Astrocyte of the cerebellum (primary cell): Measurements from ENCODE around the gene FBRS.
"Not testable (repeated sequence)": the region's sequence is repeated elsewhere in the genome, so short reads cannot be mapped to it uniquely, and the experiment has no call there.

ENCODE experiments used
- DNase-seq: peaks from one replicate; pipeline ENCODE4 v3.0.0-alpha.2; 2011; ENCODE audit warnings: low read depth
- H3K4me3 ChIP-seq: 2 replicates; pipeline ENCODE4 v1.5.1; 2011; ENCODE audit warnings: mild to moderate bottlenecking, low read depth, low read length, moderate library complexity
- in situ Hi-C: cut with HindIII; loops from 2 replicates; pipeline ENCODE4 v1.10.0; 2017; ENCODE audit warnings: low sequenced_read_pairs
- TF ChIP-seq, protein P1 (sequence below): IDR thresholded peaks from 2 replicates; pipeline ENCODE4 v1.5.1; 2012; ENCODE audit warnings: low read length, low read depth, moderate library complexity, mild to moderate bottlenecking; ENCODE audit errors: missing control alignments

FBRS gene

DNA sequence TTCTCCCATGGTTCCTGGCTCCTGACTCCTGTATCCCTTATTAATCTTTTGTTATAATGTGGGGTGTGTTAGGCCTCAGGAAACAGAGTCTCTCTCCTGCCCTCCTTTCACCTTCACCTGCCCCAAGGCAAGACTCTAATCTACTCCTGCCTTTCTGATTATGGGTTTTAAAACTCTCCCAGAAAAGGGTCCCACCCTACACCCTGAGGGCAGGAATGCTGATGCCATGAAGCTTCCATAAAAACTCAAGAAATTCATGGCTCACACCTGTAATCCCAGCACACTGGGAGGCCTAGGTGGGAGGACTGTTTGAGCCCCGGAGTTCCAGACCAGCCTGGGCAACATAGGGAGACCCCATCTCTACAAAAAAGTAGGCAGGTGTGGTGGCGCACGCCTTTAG is 22.1 kb downstream of the FBRS start:
- no peak overlapping the region for H3K4me3 ChIP-seq
- in situ Hi-C loops = no loop called here
- no peak for DNase-seq
- TF ChIP-seq, protein P1, sequence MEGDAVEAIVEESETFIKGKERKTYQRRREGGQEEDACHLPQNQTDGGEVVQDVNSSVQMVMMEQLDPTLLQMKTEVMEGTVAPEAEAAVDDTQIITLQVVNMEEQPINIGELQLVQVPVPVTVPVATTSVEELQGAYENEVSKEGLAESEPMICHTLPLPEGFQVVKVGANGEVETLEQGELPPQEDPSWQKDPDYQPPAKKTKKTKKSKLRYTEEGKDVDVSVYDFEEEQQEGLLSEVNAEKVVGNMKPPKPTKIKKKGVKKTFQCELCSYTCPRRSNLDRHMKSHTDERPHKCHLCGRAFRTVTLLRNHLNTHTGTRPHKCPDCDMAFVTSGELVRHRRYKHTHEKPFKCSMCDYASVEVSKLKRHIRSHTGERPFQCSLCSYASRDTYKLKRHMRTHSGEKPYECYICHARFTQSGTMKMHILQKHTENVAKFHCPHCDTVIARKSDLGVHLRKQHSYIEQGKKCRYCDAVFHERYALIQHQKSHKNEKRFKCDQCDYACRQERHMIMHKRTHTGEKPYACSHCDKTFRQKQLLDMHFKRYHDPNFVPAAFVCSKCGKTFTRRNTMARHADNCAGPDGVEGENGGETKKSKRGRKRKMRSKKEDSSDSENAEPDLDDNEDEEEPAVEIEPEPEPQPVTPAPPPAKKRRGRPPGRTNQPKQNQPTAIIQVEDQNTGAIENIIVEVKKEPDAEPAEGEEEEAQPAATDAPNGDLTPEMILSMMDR = no peak

DNA sequence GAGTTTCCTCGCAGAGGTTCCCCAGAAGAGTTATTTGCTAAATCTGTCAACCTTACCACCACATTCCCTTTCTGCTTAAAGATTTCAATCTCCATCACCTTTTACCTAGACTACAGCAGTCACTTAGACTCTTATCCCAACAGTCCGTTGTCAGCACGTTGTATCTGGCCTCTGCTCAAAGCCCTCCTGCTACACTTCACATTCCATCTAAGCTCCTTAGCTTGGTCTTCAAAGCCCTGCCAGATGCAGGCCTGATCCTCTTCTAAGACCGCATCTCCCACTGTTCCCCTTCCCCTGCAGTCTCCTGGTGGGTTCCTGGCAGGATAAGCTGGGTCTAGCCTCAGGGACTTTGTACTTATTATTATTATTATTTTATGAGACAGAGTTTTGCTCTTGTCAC is 30.5 kb downstream of the FBRS start:
- no peak overlapping the region for H3K4me3 ChIP-seq
- in situ Hi-C loops = no loop called here
- DNase-seq = no peak
- TF ChIP-seq, protein P1 = no peak

DNA sequence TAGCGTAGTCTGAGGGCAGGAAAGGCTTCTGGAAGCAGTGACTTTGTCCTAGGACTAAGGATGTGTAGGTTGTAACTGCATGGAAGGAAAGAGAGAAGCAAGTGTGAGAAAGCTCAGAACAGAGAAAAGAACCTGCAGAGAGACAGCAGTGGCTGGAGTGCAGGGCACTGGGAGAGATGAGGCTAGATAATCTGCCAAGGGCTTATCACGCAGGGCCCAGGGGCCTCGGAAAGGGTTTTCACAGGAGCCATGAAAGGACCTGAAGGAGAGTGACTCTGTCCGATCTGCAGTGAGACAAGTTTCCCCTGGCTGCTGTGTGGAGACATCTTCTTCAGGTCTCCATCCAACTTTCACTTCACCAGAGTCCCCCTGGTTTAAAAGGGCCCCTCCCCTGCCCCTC is 33.7 kb downstream of the FBRS start:
- H3K4me3 ChIP-seq = no peak overlapping the region
- in situ Hi-C loops = loop anchor here (5.0 kb wide), 1 partner anchor 60 kb away; no protein-coding TSS in a partner anchor
- DNase-seq = no peak
- TF ChIP-seq, protein P1 = no peak

DNA sequence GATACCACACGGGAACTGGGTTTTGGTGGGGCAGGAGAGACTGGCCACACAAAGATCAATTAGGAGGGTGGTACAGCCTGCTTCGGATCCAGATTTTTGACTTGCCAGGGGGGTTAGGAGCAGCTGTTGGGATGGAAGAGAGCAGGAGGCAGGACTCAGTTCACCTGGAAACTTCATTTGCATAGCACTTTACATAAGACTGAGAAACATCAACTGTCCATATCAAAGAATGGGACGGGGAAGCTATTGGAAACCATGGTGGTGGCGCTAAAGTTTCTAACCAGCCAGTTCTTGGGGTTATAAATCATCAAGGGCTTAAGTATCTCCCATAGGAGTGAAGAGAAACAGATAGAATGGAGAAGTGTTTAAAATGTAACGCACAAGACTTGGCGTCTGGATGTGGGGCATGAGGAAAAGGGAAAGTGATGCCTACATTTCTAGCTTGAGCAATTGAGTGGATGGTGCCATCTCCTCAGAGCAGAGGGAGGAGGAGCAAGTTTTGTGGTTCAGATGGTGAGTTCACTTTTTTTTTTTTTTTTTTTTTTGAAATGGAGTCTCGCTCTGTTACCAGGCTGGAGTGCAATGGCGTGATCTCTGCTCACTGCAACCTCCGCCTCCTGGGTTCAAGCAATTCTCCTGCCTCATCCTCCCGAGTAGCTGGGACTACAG is 34.3 kb downstream of the FBRS start:
- no peak overlapping the region for H3K4me3 ChIP-seq
- in situ Hi-C loops = loop anchor here (5.0 kb wide), 1 partner anchor 60 kb away; no protein-coding TSS in a partner anchor
- TF ChIP-seq, protein P1 = no peak
- DNase-seq = no peak

DNA sequence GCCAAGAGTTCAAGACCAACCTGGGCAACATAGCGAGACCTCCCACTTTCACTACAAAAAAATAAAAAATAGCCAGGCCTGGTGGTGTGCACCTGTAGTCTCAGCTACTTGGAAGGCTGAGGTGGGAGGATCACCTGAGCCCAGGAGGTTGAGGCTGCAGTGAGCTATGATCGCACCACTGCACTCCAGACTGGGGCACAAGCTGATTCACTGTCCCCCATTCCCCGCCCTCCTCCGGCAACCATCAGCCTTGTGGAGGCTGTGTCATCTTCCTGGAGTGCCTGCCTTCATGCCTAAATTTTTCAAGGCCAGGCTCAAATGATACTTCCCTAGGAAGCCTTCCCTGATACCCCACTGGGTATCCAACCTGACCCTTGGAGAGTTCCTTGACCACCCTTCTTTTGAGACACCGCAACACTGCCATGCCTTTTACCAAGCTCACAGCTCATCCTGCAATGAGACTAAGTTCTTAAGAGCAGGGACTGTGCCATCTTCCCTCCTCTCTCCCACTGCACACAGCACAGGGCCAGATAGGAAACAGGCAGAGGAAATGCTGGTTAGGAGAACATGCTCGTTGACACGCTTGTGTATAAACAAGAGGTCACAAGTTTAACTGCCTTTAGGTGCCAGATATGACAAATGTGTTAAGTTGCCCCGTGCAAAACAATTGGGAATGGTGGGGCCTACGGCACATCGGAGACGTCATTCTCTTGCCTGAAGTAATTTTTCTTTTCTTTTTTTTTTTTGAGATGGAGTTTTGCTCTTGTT is 36.9 kb downstream of the FBRS start:
- H3K4me3 ChIP-seq = no peak overlapping the region
- in situ Hi-C loops = loop anchor here (5.0 kb wide), 1 partner anchor 57 kb away; no protein-coding TSS in a partner anchor
- no peak for DNase-seq
- TF ChIP-seq, protein P1 = no peak

DNA sequence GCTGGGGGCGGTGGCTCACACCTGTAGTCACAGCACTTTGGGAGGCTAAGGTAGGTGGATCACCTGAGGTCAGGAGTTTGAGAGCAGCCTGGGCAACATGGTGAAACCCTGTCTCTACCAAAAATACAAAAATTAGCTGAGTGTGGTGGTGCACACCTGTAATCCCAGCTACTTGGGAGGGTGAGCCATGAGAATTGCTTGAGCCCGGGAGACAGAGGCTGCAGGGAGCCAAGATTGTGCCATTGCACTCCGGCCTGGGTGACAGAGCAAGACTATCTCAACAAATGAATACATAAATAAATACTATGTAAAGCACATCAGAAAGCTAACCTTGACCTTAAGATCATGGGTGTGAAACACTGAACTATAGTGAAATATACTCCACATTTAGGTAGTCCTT is 38.4 kb downstream of the FBRS start:
- H3K4me3 ChIP-seq, in situ Hi-C loops, DNase-seq: not testable (repeated sequence)
